T-helper 17 cell (primary cell): Measurements from ENCODE around the gene FOSL2. TPM values are rescaled to one million over a fixed set of nuclear protein-coding genes. Genes with fewer than 3 reads are reported as not detected.

Experiments
- ATAC-seq: fragments of 150-1000 bp; cut with Tn5 transposase; 2 replicates; pipeline ENCODE4 v1.10.0; 2021; ENCODE audit warnings: mild to moderate bottlenecking, moderate library complexity
- DNase-seq, 3 donors: peaks; one replicate each; pipeline versions ENCODE4 v3.0.0 to v3.0.0-alpha.2; 2020 to 2021
- H3K9me3 ChIP-seq: one replicate; pipeline ENCODE4 v1.7.0; 2013; ENCODE audit warnings: low read length, mild to moderate bottlenecking; ENCODE audit not compliant: control insufficient read depth, poor library complexity, severe bottlenecking
- H3K27ac Mint-ChIP-seq: one replicate; pipeline ENCODE4 v1.8.0; 2022; ENCODE audit warnings: mild to moderate bottlenecking, moderate library complexity, mixed read lengths
- H3K27me3 Mint-ChIP-seq: one replicate; pipeline ENCODE4 v1.8.0; 2022; ENCODE audit warnings: mixed read lengths
- H3K36me3 Mint-ChIP-seq: one replicate; pipeline ENCODE4 v1.8.0; 2022; ENCODE audit warnings: low read depth, mixed read lengths
- H3K4me1 Mint-ChIP-seq: one replicate; pipeline ENCODE4 v1.8.0; 2022; ENCODE audit warnings: mild to moderate bottlenecking, mixed read lengths
- H3K4me3 Mint-ChIP-seq: one replicate; pipeline ENCODE4 v1.8.0; 2022; ENCODE audit warnings: mild to moderate bottlenecking, moderate library complexity, mixed read lengths
- total RNA-seq, 4 donors: library from RNA in 2 of 4; stranded (reverse) in 2 of 4; gene quantifications; one replicate each; pipeline ENCODE4 v1.2.3 and lab custom pipeline; 2022 to 2026

The FOSL2 gene
- total RNA-seq, 2 donors from 2014 or later, result 114 to 153 TPM

GRCh38 chr2:28408764-28409599, 16.3 kb downstream of the FOSL2 start:
- no peaks in the 10 kb centered on the region for H3K9me3 ChIP-seq
- H3K4me3 Mint-ChIP-seq, result peak overlapping the region; percentile 69
- peaks cover 3% of the 10 kb centered on the region for H3K36me3 Mint-ChIP-seq
- ATAC-seq (peak; percentile 71), DNase-seq (peak; percentile 50 to 64 (median 51))
- no peaks in the 10 kb centered on the region for H3K27me3 Mint-ChIP-seq
- H3K27ac Mint-ChIP-seq, result peak overlapping the region; percentile 99
- peaks cover 49% of the 10 kb centered on the region for H3K4me1 Mint-ChIP-seq

GRCh38 chr2:28411166-28411755, 18.6 kb downstream of the FOSL2 start:
- peak overlapping the region; percentile 99 for H3K27ac Mint-ChIP-seq
- peaks cover 46% of the 10 kb centered on the region for H3K4me1 Mint-ChIP-seq
- DNase-seq (no peak), ATAC-seq (no peak)
- peak overlapping the region; percentile 3 for H3K4me3 Mint-ChIP-seq
- H3K36me3 Mint-ChIP-seq, result peaks cover 3% of the 10 kb centered on the region
- no peaks in the 10 kb centered on the region for H3K27me3 Mint-ChIP-seq
- H3K9me3 ChIP-seq, result no peaks in the 10 kb centered on the region

GRCh38 chr2:28411956-28412609, 19.4 kb downstream of the FOSL2 start:
- Mint-ChIP-seq H3K27ac (peak overlapping the region; percentile 99), H3K36me3 (peaks cover 3% of the 10 kb centered on the region), H3K27me3 (no peaks in the 10 kb centered on the region), H3K4me3 (no peak overlapping the region), H3K4me1 (peaks cover 39% of the 10 kb centered on the region)
- ATAC-seq (no peak), DNase-seq (no peak)
- H3K9me3 ChIP-seq, result no peaks in the 10 kb centered on the region

GRCh38 chr2:28412625-28413151, 20.0 kb downstream of the FOSL2 start:
- ATAC-seq, result no peak
- Mint-ChIP-seq H3K36me3 (peaks cover 3% of the 10 kb centered on the region), H3K27ac (peak overlapping the region; percentile 99), H3K27me3 (no peaks in the 10 kb centered on the region), H3K4me1 (peaks cover 39% of the 10 kb centered on the region), H3K4me3 (no peak overlapping the region)
- H3K9me3 ChIP-seq, result no peaks in the 10 kb centered on the region
- no peak for DNase-seq

GRCh38 chr2:28413152-28413898, 20.7 kb downstream of the FOSL2 start:
- Mint-ChIP-seq H3K36me3 (peaks cover 3% of the 10 kb centered on the region), H3K4me1 (peaks cover 34% of the 10 kb centered on the region), H3K27me3 (no peaks in the 10 kb centered on the region), H3K27ac (peak overlapping the region; percentile 99), H3K4me3 (peak overlapping the region; percentile 3)
- H3K9me3 ChIP-seq, result no peaks in the 10 kb centered on the region
- ATAC-seq (no peak), DNase-seq (no peak)

GRCh38 chr2:28413899-28414295, 21.2 kb downstream of the FOSL2 start:
- Mint-ChIP-seq H3K27me3 (no peaks in the 10 kb centered on the region), H3K27ac (peak overlapping the region; percentile 99), H3K4me1 (peaks cover 29% of the 10 kb centered on the region)

GRCh38 chr2:28414583-28414982, 21.9 kb downstream of the FOSL2 start:
- Mint-ChIP-seq H3K27ac (peak overlapping the region; percentile 63), H3K4me1 (peaks cover 23% of the 10 kb centered on the region), H3K36me3 (peaks cover 3% of the 10 kb centered on the region), H3K4me3 (no peak overlapping the region), H3K27me3 (no peaks in the 10 kb centered on the region)
- ATAC-seq (no peak), DNase-seq (no peak)
- H3K9me3 ChIP-seq, result no peaks in the 10 kb centered on the region

More at GRCh38 chr2:28413899-28414295, 21.2 kb downstream of the FOSL2 start:
- Mint-ChIP-seq H3K36me3 (peaks cover 3% of the 10 kb centered on the region), H3K4me3 (no peak overlapping the region)
- DNase-seq, result no peak
- no peaks in the 10 kb centered on the region for H3K9me3 ChIP-seq
- ATAC-seq, result no peak

GRCh38 chr2:28415010-28415409, 22.4 kb downstream of the FOSL2 start:
- no peaks in the 10 kb centered on the region for H3K27me3 Mint-ChIP-seq
- H3K9me3 ChIP-seq, result no peaks in the 10 kb centered on the region
- H3K27ac Mint-ChIP-seq, result peak overlapping the region; percentile 63
- no peak overlapping the region for H3K4me3 Mint-ChIP-seq
- no peak for DNase-seq
- peaks cover 3% of the 10 kb centered on the region for H3K36me3 Mint-ChIP-seq
- no peak for ATAC-seq
- H3K4me1 Mint-ChIP-seq, result peaks cover 24% of the 10 kb centered on the region

- Mint-ChIP-seq H3K27ac (no peak overlapping the region), H3K27me3 (no peaks in the 10 kb centered on the region), H3K36me3 (peaks cover 3% of the 10 kb centered on the region), H3K4me3 (peak overlapping the region; percentile 28), H3K4me1 (peaks cover 17% of the 10 kb centered on the region)
- ATAC-seq (no peak), DNase-seq (no peak)
- no peaks in the 10 kb centered on the region for H3K9me3 ChIP-seq
Measured at GRCh38 chr2:28415715-28416114, 23.1 kb downstream of the FOSL2 start.

GRCh38 chr2:28419003-28419402, 26.3 kb downstream of the FOSL2 start:
- DNase-seq (no peak), ATAC-seq (no peak)
- Mint-ChIP-seq H3K27ac (peak overlapping the region; percentile 96), H3K4me1 (peaks cover 22% of the 10 kb centered on the region), H3K27me3 (no peaks in the 10 kb centered on the region), H3K36me3 (peaks cover under 1% of the 10 kb centered on the region), H3K4me3 (no peak overlapping the region)
- no peaks in the 10 kb centered on the region for H3K9me3 ChIP-seq

GRCh38 chr2:28419443-28420270, 27.0 kb downstream of the FOSL2 start:
- no peak for DNase-seq
- Mint-ChIP-seq H3K4me3 (no peak overlapping the region), H3K27me3 (no peaks in the 10 kb centered on the region), H3K36me3 (peaks cover 3% of the 10 kb centered on the region), H3K4me1 (peaks cover 28% of the 10 kb centered on the region), H3K27ac (peak overlapping the region; percentile 96)
- no peaks in the 10 kb centered on the region for H3K9me3 ChIP-seq
- ATAC-seq, result no peak

GRCh38 chr2:28420722-28421121, 28.1 kb downstream of the FOSL2 start:
- H3K4me1 Mint-ChIP-seq, result peaks cover 34% of the 10 kb centered on the region
- DNase-seq (no peak), ATAC-seq (no peak)
- H3K36me3 Mint-ChIP-seq, result peaks cover 3% of the 10 kb centered on the region
- H3K27me3 Mint-ChIP-seq, result no peaks in the 10 kb centered on the region
- no peaks in the 10 kb centered on the region for H3K9me3 ChIP-seq
- peak overlapping the region; percentile 96 for H3K27ac Mint-ChIP-seq
- H3K4me3 Mint-ChIP-seq, result no peak overlapping the region
